CD14-positive monocyte (primary cell): ENCODE measurements around the gene TRIML2. TPM values are rescaled to one million over a fixed set of nuclear protein-coding genes. Genes with fewer than 3 reads are reported as not detected.

ENCODE experiments used
- DNase-seq, 3 donors: peaks; one replicate each; pipeline ENCODE4 v3.0.0-alpha.2; 2011 to 2022
- H2AFZ ChIP-seq: 2 replicates; pipeline ENCODE4 v1.6.0; 2012; ENCODE audit warnings: mild to moderate bottlenecking, low read depth, low read length, inconsistent platforms; ENCODE audit not compliant: insufficient read depth, poor library complexity, severe bottlenecking
- H3K27ac ChIP-seq, 2 donors: 1 replicate in 1 of 2; 2 replicates in 1 of 2; pipeline ENCODE4 v1.5.1; 2012 to 2013; ENCODE audit warnings: low read length in 2 of 2, control low read depth in 1 of 2, inconsistent platforms in 1 of 2, low read depth in 1 of 2, mild to moderate bottlenecking in 1 of 2
- H3K27me3 ChIP-seq, 2 donors: one replicate each; pipeline versions ENCODE4 v1.6.0 to v1.6.1; 2011 to 2013; ENCODE audit warnings: low read length in 2 of 2; ENCODE audit not compliant: control insufficient read depth in 2 of 2, insufficient read depth in 2 of 2
- H3K36me3 ChIP-seq, 2 donors: replicated peaks in 1 of 2; 1 replicate in 1 of 2; 2 replicates in 1 of 2; pipeline versions ENCODE4 v1.5.1 to v1.6.1; 2012 to 2013; ENCODE audit warnings: low read length in 2 of 2, control low read depth in 1 of 2, inconsistent platforms in 1 of 2, mild to moderate bottlenecking in 1 of 2; ENCODE audit not compliant: insufficient read depth in 2 of 2, control insufficient read depth in 1 of 2
- H3K4me1 ChIP-seq, 2 donors: 1 replicate in 1 of 2; 2 replicates in 1 of 2; pipeline versions ENCODE4 v1.5.1 to v1.6.1; 2012 to 2013; ENCODE audit warnings: low read length in 2 of 2, control low read depth in 1 of 2, inconsistent platforms in 1 of 2, mild to moderate bottlenecking in 1 of 2, moderate library complexity in 1 of 2; ENCODE audit not compliant: insufficient read depth in 2 of 2, control insufficient read depth in 1 of 2
- H3K4me2 ChIP-seq: replicated peaks from 2 replicates; pipeline ENCODE3; 2012; ENCODE audit warnings: low read length, moderate library complexity, mild to moderate bottlenecking; ENCODE audit not compliant: poor library complexity, severe bottlenecking; ENCODE audit errors: extremely low read depth
- H3K4me3 ChIP-seq, 3 experiments: fragments of 200-600 bp in 1 of 3; sonication (generic) in 1 of 3; replicated peaks in 1 of 3; 1 replicate in 2 of 3; 2 replicates in 1 of 3; pipeline ENCODE4 v1.5.1; 2011 to 2013; ENCODE audit warnings: low read length in 3 of 3, mild to moderate bottlenecking in 3 of 3, control low read depth in 2 of 3, low read depth in 2 of 3, inconsistent platforms in 1 of 3, moderate library complexity in 1 of 3
- H3K79me2 ChIP-seq: 2 replicates; pipeline ENCODE4 v1.6.0; 2012; ENCODE audit warnings: mild to moderate bottlenecking, control low read depth, inconsistent platforms, low read length, moderate library complexity; ENCODE audit not compliant: insufficient read depth
- H3K9ac ChIP-seq: 2 replicates; pipeline ENCODE4 v1.6.0; 2017; ENCODE audit warnings: low read length, mild to moderate bottlenecking; ENCODE audit not compliant: insufficient read depth, poor library complexity, severe bottlenecking
- H3K9me3 ChIP-seq, 2 donors: replicated peaks in 1 of 2; 1 replicate in 1 of 2; 2 replicates in 1 of 2; pipeline versions ENCODE4 v1.5.1 to v1.6.1; 2012 to 2013; ENCODE audit warnings: low read length in 2 of 2, control low read depth in 1 of 2; ENCODE audit not compliant: control insufficient read depth in 1 of 2, insufficient read depth in 1 of 2
- H4K20me1 ChIP-seq: 2 replicates; pipeline ENCODE4 v1.6.0; 2012; ENCODE audit warnings: mild to moderate bottlenecking, low read length, control low read depth, moderate library complexity; ENCODE audit not compliant: insufficient read depth
- H3K27ac Mint-ChIP-seq, 7 donors: one replicate each; pipeline ENCODE4 v1.8.0; 2020; ENCODE audit warnings: mild to moderate bottlenecking in 7 of 7, mixed read lengths in 7 of 7, moderate library complexity in 6 of 7, inconsistent platforms in 2 of 7
- H3K27me3 Mint-ChIP-seq, 3 donors: one replicate each; pipeline ENCODE4 v1.8.0; 2021 to 2022; ENCODE audit warnings: low read depth in 3 of 3, mild to moderate bottlenecking in 3 of 3, mixed read lengths in 3 of 3, moderate library complexity in 3 of 3, inconsistent platforms in 1 of 3
- H3K36me3 Mint-ChIP-seq, 2 donors: one replicate each; pipeline ENCODE4 v1.8.0; 2020; ENCODE audit warnings: mixed read lengths in 2 of 2, inconsistent platforms in 1 of 2, mild to moderate bottlenecking in 1 of 2
- H3K4me1 Mint-ChIP-seq: one replicate; pipeline ENCODE4 v1.8.0; 2020; ENCODE audit warnings: mild to moderate bottlenecking, mixed read lengths
- H3K4me3 Mint-ChIP-seq, 2 donors: one replicate each; pipeline ENCODE4 v1.8.0; 2020; ENCODE audit warnings: mild to moderate bottlenecking in 2 of 2, mixed read lengths in 2 of 2, moderate library complexity in 1 of 2
- H3K9me3 Mint-ChIP-seq, 7 donors: one replicate each; pipeline ENCODE4 v1.8.0; 2020 to 2022; ENCODE audit warnings: mixed read lengths in 7 of 7, mild to moderate bottlenecking in 6 of 7, moderate library complexity in 6 of 7, inconsistent platforms in 2 of 7
- WGBS: methylation state at CpG from one replicate; pipeline ENCODE4 v1.1.5; 2013; ENCODE audit warnings: missing lambda C conversion rate; ENCODE audit not compliant: insufficient coverage; 5-methylcytosine and 5-hydroxymethylcytosine counted together
- intact Hi-C, 2 donors: fragments of 100-400 bp; cut with micrococcal nuclease; formaldehyde crosslinking; loops; one replicate each; pipeline versions ENCODE4 v1.15.0 to v1.15.1; 2023
- polyA plus RNA-seq, 3 donors: library from polyadenylated mRNA; depleted of rRNA in 1 of 3; unstranded in 2 of 3; stranded (reverse) in 1 of 3; fragments of 300-500 nt in 2 of 3; fragments of >200 nt in 1 of 3; fragmentation: Illumina TruSeq in 2 of 3; gene quantifications; 1 replicate in 2 of 3; 2 replicates in 1 of 3; pipeline ENCODE4 v1.2.3, GENCODE V29; 2012 to 2021
- TF ChIP-seq, protein P1 (sequence below): fragments of 200-600 bp; IDR thresholded peaks from one replicate; pipeline ENCODE4 v1.8.0; 2022; ENCODE audit warnings: antibody characterized with exemption, mild to moderate bottlenecking

Gene TRIML2
- polyA plus RNA-seq, 3 donors = not detected

DNA sequence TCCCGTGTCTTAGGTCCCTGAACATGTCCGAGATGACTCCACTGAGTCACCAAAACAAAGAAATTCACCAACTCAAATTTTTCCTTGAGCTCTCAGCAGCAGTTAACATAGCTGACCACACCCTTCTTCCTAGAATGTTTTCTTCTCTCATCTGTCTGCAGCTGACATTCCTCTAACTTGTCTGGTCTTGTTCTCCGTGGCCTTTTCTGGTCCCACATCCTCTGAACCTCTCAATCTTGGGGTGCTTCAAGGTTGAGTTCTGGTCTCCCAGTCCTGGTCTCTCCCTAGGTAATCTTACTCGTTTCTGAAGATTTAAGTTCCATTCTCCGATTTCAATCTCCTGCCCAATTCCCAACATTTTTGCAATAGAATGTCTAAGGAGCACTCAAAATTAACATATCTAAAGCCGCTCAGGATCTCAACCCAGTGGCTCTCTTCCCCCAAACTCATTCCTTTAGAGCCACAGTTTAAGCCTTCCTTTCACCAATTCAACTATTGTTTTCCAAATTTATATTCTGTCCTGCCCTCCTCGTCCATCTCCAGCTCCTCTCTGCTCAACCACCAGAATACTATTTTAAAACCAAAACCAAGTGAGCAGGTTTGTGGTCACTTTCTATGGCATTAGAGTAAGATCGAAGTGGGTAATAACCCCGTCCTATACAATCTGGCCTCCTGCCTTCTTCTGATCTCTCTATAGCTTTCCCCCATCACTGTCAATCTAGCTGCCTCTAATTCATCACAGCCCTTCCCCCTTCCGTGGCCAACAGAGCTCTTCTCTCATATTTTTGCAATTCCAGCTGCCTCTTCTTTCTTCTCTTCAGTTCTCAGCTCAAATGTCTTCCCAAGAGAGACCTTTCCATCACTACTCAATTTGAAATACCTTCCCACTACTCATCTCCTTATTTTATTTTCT is 1.2 kb downstream of the TRIML2 start:
- Mint-ChIP-seq H3K36me3 (no peaks in the 10 kb centered on the region), H3K4me1 (no peaks in the 10 kb centered on the region), H3K9me3 (peaks cover 8 to 59% (median 32%) of the 10 kb centered on the region in 7 donors), H3K27ac (no peak overlapping the region), H3K4me3 (no peak overlapping the region), H3K27me3 (no peaks in the 10 kb centered on the region)
- Histone ChIP-seq H3K4me3 (no peak overlapping the region), H3K9ac (no peak overlapping the region), H3K4me1 (no peaks in the 10 kb centered on the region), H3K79me2 (no peaks in the 10 kb centered on the region), H4K20me1 (no peaks in the 10 kb centered on the region), H2AFZ (no peak overlapping the region), H3K36me3 (no peaks in the 10 kb centered on the region), H3K4me2 (no peak overlapping the region), H3K27me3 (no peaks in the 10 kb centered on the region), H3K9me3 (peaks cover 24 to 38% of the 10 kb centered on the region in 2 donors), H3K27ac (no peak overlapping the region)
- TF ChIP-seq, protein P1, sequence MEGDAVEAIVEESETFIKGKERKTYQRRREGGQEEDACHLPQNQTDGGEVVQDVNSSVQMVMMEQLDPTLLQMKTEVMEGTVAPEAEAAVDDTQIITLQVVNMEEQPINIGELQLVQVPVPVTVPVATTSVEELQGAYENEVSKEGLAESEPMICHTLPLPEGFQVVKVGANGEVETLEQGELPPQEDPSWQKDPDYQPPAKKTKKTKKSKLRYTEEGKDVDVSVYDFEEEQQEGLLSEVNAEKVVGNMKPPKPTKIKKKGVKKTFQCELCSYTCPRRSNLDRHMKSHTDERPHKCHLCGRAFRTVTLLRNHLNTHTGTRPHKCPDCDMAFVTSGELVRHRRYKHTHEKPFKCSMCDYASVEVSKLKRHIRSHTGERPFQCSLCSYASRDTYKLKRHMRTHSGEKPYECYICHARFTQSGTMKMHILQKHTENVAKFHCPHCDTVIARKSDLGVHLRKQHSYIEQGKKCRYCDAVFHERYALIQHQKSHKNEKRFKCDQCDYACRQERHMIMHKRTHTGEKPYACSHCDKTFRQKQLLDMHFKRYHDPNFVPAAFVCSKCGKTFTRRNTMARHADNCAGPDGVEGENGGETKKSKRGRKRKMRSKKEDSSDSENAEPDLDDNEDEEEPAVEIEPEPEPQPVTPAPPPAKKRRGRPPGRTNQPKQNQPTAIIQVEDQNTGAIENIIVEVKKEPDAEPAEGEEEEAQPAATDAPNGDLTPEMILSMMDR = no peak
- intact Hi-C loops = no loop called here
- WGBS = 36% methylated on average over 8 of the region's 10 CpGs
- no peak for DNase-seq

DNA sequence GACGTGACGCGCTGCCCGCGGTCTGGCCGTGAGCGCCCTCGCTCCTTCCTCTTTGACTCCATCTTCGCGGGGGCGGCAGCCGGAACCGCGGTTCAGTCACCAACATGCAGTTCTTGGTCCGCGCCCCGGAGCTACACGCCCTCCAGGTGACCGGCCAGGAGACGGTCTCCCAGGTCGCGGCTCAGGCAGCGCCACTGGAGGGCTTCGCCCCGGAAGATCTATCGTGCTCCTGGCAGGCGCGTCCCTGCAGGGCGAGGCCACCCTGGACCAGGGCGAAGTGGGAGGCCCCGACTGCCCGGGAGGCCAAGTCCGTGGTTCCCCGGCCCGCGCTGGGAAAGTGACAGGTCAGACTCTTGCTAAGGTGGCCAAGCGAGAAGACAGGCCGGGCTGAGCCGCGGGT is 2.9 kb downstream of the TRIML2 start:
- H3K4me3 ChIP-seq = no peak overlapping the region
- peaks cover 21 to 37% of the 10 kb centered on the region in 2 donors for H3K9me3 ChIP-seq
- H3K9me3 Mint-ChIP-seq = peaks cover 12 to 58% (median 38%) of the 10 kb centered on the region in 7 donors
- no peaks in the 10 kb centered on the region for H3K27me3 ChIP-seq
- intact Hi-C loops = no loop called here
- no peaks in the 10 kb centered on the region for H3K36me3 ChIP-seq
- H3K79me2 ChIP-seq = no peaks in the 10 kb centered on the region
- H3K27me3 Mint-ChIP-seq = peaks cover 0 to 3% (median 0%) of the 10 kb centered on the region in 3 donors
- no peak overlapping the region for H3K27ac Mint-ChIP-seq
- H3K36me3 Mint-ChIP-seq = no peaks in the 10 kb centered on the region
- no peaks in the 10 kb centered on the region for H3K4me1 Mint-ChIP-seq
- H3K9ac ChIP-seq = no peak overlapping the region
- 96% methylated on average over 40 of the region's 40 CpGs for WGBS
- H3K4me1 ChIP-seq = no peaks in the 10 kb centered on the region
- no peak overlapping the region for H2AFZ ChIP-seq
- H3K4me3 Mint-ChIP-seq = no peak overlapping the region
- H3K27ac ChIP-seq = no peak overlapping the region
- no peaks in the 10 kb centered on the region for H4K20me1 ChIP-seq
- no peak for DNase-seq
- no peak overlapping the region for H3K4me2 ChIP-seq
- TF ChIP-seq, protein P1 = no peak
